GM12878 (cell line): Measurements from ENCODE around the gene ALKBH1. TPM values are rescaled to one million over a fixed set of nuclear protein-coding genes. Genes with fewer than 3 reads are reported as not detected.

Experiments used
- ATAC-seq: fragments of 200-7000 bp; cut with Tn5 transposase; 3 replicates; pipeline ENCODE4 v1.9.1; 2020; ENCODE audit warnings: mild to moderate bottlenecking, moderate library complexity
- BruUV-seq: library from RNA; stranded (reverse); fragments of 400-500 nt; replicated peaks from 2 replicates; lab custom pipeline; 2021; lab: Mats Ljungman, UMichigan
- CTCF ChIA-PET: fragments of 300-600 bp; sonication (Branson Sonifier 250); formaldehyde crosslinking; extraction: SDS; loops from one replicate; lab custom pipeline; 2021; ENCODE audit warnings: inconsistent platforms; lab: Yijun Ruan, JAX
- POLR2A ChIA-PET: fragments of 350-600 bp; formaldehyde crosslinking; extraction: SDS; loops from one replicate; lab custom pipeline; 2021; ENCODE audit warnings: inconsistent platforms; lab: Charles Lee
- RAD21 ChIA-PET: fragments of 300-600 bp; sonication (Branson Sonifier 250); formaldehyde crosslinking; loops from one replicate; lab custom pipeline; 2023; ENCODE audit warnings: antibody characterized with exemption; ENCODE audit not compliant: unreplicated experiment; lab: Charles Lee
- SMC1A ChIA-PET: fragments of 300-600 bp; sonication (Branson Sonifier 250); formaldehyde crosslinking; loops from one replicate; lab custom pipeline; 2023; ENCODE audit not compliant: unreplicated experiment, uncharacterized antibody; lab: Charles Lee
- DNase-seq: peaks from one replicate; pipeline ENCODE4 v3.0.0-alpha.2; 2011; ENCODE audit warnings: low read depth, low spot score
- FAIRE-seq: peaks from 3 replicates; lab custom pipeline; 2011; peaks lifted over from hg19 to GRCh38; lab: Jason Lieb, UNC
- H2AFZ ChIP-seq: 2 replicates; pipeline ENCODE4 v1.6.0; 2011; ENCODE audit warnings: low read depth, low read length, control low read depth; ENCODE audit not compliant: control insufficient read depth
- H3K27ac ChIP-seq: 2 replicates; pipeline ENCODE4 v1.5.1; 2011; ENCODE audit warnings: control low read depth; ENCODE audit not compliant: control insufficient read depth, insufficient read depth
- H3K27me3 ChIP-seq, 2 experiments: replicated peaks in 1 of 2; 2 replicates each; pipeline versions ENCODE4 v1.6.0 to v1.6.1; 2011; ENCODE audit warnings: low read length in 1 of 2; ENCODE audit not compliant: control insufficient read depth in 2 of 2, insufficient read depth in 2 of 2
- H3K36me3 ChIP-seq, 2 experiments: 2 replicates each; pipeline ENCODE4 v1.5.1; 2011; ENCODE audit warnings: low read length in 1 of 2; ENCODE audit not compliant: control insufficient read depth in 2 of 2, insufficient read depth in 2 of 2
- H3K4me1 ChIP-seq: 2 replicates; pipeline ENCODE4 v1.6.1; 2011; ENCODE audit warnings: mild to moderate bottlenecking, low read length, moderate library complexity, mixed read lengths; ENCODE audit not compliant: control insufficient read depth, insufficient read depth
- H3K4me2 ChIP-seq: 2 replicates; pipeline ENCODE4 v1.6.0; 2011; ENCODE audit warnings: control low read depth; ENCODE audit not compliant: control insufficient read depth, insufficient read depth
- H3K4me3 ChIP-seq: fragments of 200-600 bp; sonication (generic); 2 replicates; pipeline ENCODE4 v1.5.1; 2016
- H3K79me2 ChIP-seq: 2 replicates; pipeline ENCODE4 v1.6.0; 2011; ENCODE audit warnings: low read length; ENCODE audit not compliant: control insufficient read depth, insufficient read depth
- H3K9ac ChIP-seq: 2 replicates; pipeline ENCODE4 v1.8.0; 2011; ENCODE audit warnings: low read length, control low read depth, mixed read lengths; ENCODE audit not compliant: control insufficient read depth, insufficient read depth
- H3K9me3 ChIP-seq: replicated peaks from 3 replicates; pipeline ENCODE4 v1.5.1; 2011; ENCODE audit warnings: mild to moderate bottlenecking, low read length; ENCODE audit not compliant: control insufficient read depth, insufficient read depth
- H4K20me1 ChIP-seq: 2 replicates; pipeline ENCODE4 v1.6.0; 2011; ENCODE audit not compliant: control insufficient read depth, insufficient read depth
- BCL11A ChIP-seq: IDR thresholded peaks from 2 replicates; pipeline ENCODE4 v1.6.1; 2011; ENCODE audit warnings: low read depth, low read length
- BHLHE40 ChIP-seq, 2 experiments: fragments of 450-650 bp in 1 of 2; IDR thresholded peaks; 2 replicates each; pipeline ENCODE4 v1.6.1; 2011 to 2017; ENCODE audit warnings: low read depth in 2 of 2, borderline replicate concordance in 1 of 2, improper control_type of control experiment in 1 of 2, low read length in 1 of 2, mild to moderate bottlenecking in 1 of 2
- CBFB ChIP-seq: IDR thresholded peaks from 2 replicates; pipeline ENCODE4 v1.6.1; 2016; ENCODE audit warnings: antibody characterized with exemption, low read depth
- CREM ChIP-seq: IDR thresholded peaks from 2 replicates; pipeline ENCODE4 v1.6.1; 2014; ENCODE audit warnings: antibody characterized with exemption, low read depth
- ETV6 ChIP-seq, 2 experiments: fragments of 450-650 bp in 1 of 2; IDR thresholded peaks in 1 of 2; conservative IDR thresholded peaks in 1 of 2; 2 replicates each; pipeline ENCODE4 v1.6.1; 2014; ENCODE audit warnings: antibody characterized with exemption in 1 of 2, borderline replicate concordance in 1 of 2, low read depth in 1 of 2, mild to moderate bottlenecking in 1 of 2, moderate library complexity in 1 of 2
- GABPA ChIP-seq: IDR thresholded peaks from 2 replicates; pipeline ENCODE4 v1.6.1; 2014; ENCODE audit warnings: antibody characterized with exemption, low read depth, mild to moderate bottlenecking, inconsistent platforms
- GATAD2B ChIP-seq: fragments of 450-650 bp; conservative IDR thresholded peaks from 2 replicates; pipeline ENCODE4 v1.6.1; 2017; ENCODE audit warnings: low read depth, mild to moderate bottlenecking, moderate library complexity
- IKZF1 ChIP-seq: fragments of 450-650 bp; conservative IDR thresholded peaks from 2 replicates; pipeline ENCODE4 v1.6.1; 2017; ENCODE audit warnings: antibody characterized with exemption, mild to moderate bottlenecking
- IRF3 ChIP-seq: fragments of 450-650 bp; IDR thresholded peaks from 2 replicates; pipeline ENCODE4 v1.6.1; 2014; ENCODE audit warnings: mild to moderate bottlenecking
- MEF2A ChIP-seq: IDR thresholded peaks from 2 replicates; pipeline ENCODE4 v1.6.1; 2011; ENCODE audit warnings: low read depth, mild to moderate bottlenecking, low read length, moderate library complexity; ENCODE audit not compliant: insufficient read depth
- MTA3 ChIP-seq: IDR thresholded peaks from 2 replicates; pipeline ENCODE4 v1.6.1; 2012; ENCODE audit warnings: low read length, inconsistent platforms, borderline replicate concordance
- NR2C1 ChIP-seq: fragments of 450-650 bp; IDR thresholded peaks from 2 replicates; pipeline ENCODE4 v1.6.1; 2017; ENCODE audit warnings: antibody characterized with exemption, mild to moderate bottlenecking, moderate library complexity
- POLR2A ChIP-seq: IDR thresholded peaks from 2 replicates; pipeline ENCODE4 v1.6.1; 2011; ENCODE audit warnings: low read depth, mild to moderate bottlenecking, low read length
- SMARCA5 ChIP-seq: fragments of 450-650 bp; IDR thresholded peaks from 2 replicates; pipeline ENCODE4 v1.6.1; 2017; ENCODE audit warnings: mild to moderate bottlenecking
- SMC3 ChIP-seq: IDR thresholded peaks from 2 replicates; pipeline ENCODE4 v1.6.1; 2011; ENCODE audit warnings: low read length, improper control_type of control experiment, borderline replicate concordance
- TARDBP ChIP-seq: IDR thresholded peaks from 2 replicates; pipeline ENCODE4 v1.6.1; 2016; ENCODE audit warnings: borderline replicate concordance
- in situ Hi-C: fragments of 300-500 bp; cut with MboI; formaldehyde crosslinking; loops from 9 replicates; pipeline ENCODE4 v1.14.3; 2018; ENCODE audit warnings: mixed read lengths
- intact Hi-C: fragments of 100-400 bp; cut with micrococcal nuclease; formaldehyde crosslinking; loops from one replicate; pipeline ENCODE4 v1.14.2; 2022; ENCODE audit not compliant: unreplicated experiment
- polyA plus RNA-seq, 11 experiments: library from polyadenylated mRNA; depleted of rRNA in 4 of 11; unstranded in 6 of 11; stranded (reverse) in 5 of 11; fragments of >200 nt; fragmentation: Nextera tagmentation in 4 of 11; fragmentation: Illumina TruSeq in 1 of 11; extraction: Ambion mirVana in 4 of 11; extraction: Trizol in 1 of 11; gene quantifications; 1 replicate in 1 of 11; 2 replicates in 10 of 11; pipeline versions ENCODE4 v1.2.1 to v1.2.3, GENCODE V29; 2011 to 2016; ENCODE audit warnings: inconsistent platforms in 2 of 11, missing spikeins in 2 of 11, low read depth in 1 of 11
- total RNA-seq, 4 experiments: library from RNA; depleted of rRNA in 3 of 4; stranded (reverse); fragments of >200 nt in 3 of 4; fragmentation: Illumina TruSeq in 1 of 4; extraction: Trizol in 1 of 4; gene quantifications; 2 replicates each; pipeline versions ENCODE4 v1.2.1 to v1.2.3, GENCODE V29; 2013 to 2021
- TF ChIP-seq, protein P1 (sequence below): IDR thresholded peaks from 2 replicates; pipeline ENCODE4 v1.6.1; 2012; ENCODE audit warnings: mild to moderate bottlenecking, low read depth, low read length
- TF ChIP-seq, protein P2 (sequence below): fragments of 450-650 bp; IDR thresholded peaks from 2 replicates; pipeline ENCODE4 v1.6.1; 2017; ENCODE audit warnings: mild to moderate bottlenecking

ALKBH1 gene
- total and polyA plus RNA-seq, 10 of the 15 experiments (the other 5 are each of a cell fraction or from before 2014, with no cell fraction given) = 6.5 to 24.1 (median 17.0) TPM

DNA sequence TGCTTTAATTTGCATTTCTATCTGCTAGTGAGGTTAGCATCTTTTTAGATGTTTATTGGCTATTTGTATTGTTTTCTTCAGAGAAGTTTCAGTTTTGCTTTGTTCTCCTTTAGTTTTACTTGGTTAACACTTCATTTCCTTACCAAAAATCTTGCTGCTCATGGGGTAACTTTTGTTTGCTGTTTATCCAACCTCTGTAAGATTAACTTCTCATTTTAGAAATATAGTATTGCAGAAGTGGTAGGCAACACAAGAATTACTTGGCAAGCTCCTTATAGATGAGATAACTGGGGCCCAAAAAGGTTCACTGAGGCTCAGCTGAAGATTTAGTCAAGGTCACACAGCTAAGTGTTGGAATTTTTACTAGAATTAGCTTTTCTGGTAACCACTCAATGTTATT, 40.5 kb downstream of the ALKBH1 start:
- intact Hi-C loops (no loop called here), in situ Hi-C loops (loop anchor here (25.0 kb wide), 1 partner anchor 920 kb away; no protein-coding TSS in a partner anchor)
- ChIA-PET SMC1A (interaction anchor here (0.6 to 0.7 kb wide), 2 partner anchors 26 to 121 kb away, joined by 3 read pairs; no protein-coding TSS in a partner anchor), POLR2A (no interaction called here), CTCF (no interaction called here), RAD21 (no interaction called here)
- H3K27ac ChIP-seq = no peak overlapping the region
- no peak overlapping the region for H3K9ac ChIP-seq
- no peak overlapping the region for H3K4me3 ChIP-seq
- FAIRE-seq = no peak
- H3K36me3 ChIP-seq = no peaks in the 10 kb centered on the region
- no peak for ATAC-seq
- BruUV-seq = no TSS peak
- no peak overlapping the region for H3K4me2 ChIP-seq
- H2AFZ ChIP-seq = no peak overlapping the region
- no peaks in the 10 kb centered on the region for H3K27me3 ChIP-seq
- no peaks in the 10 kb centered on the region for H4K20me1 ChIP-seq
- no peaks in the 10 kb centered on the region for H3K79me2 ChIP-seq
- no peak for DNase-seq
- H3K9me3 ChIP-seq = no peaks in the 10 kb centered on the region
- H3K4me1 ChIP-seq = no peaks in the 10 kb centered on the region
- TF ChIP-seq SMC3 = no peak
- TF ChIP-seq MEF2A = no peak
- TF ChIP-seq BCL11A = no peak
- TF ChIP-seq BHLHE40 (IDR thresholded peaks at IDR 0.05; ENCODE audit: borderline replicate concordance in 1 of 2, low read depth in 2 of 2, low read length in 1 of 2) = no peak
- no peak for TF ChIP-seq POLR2A
- TF ChIP-seq, protein P1, sequence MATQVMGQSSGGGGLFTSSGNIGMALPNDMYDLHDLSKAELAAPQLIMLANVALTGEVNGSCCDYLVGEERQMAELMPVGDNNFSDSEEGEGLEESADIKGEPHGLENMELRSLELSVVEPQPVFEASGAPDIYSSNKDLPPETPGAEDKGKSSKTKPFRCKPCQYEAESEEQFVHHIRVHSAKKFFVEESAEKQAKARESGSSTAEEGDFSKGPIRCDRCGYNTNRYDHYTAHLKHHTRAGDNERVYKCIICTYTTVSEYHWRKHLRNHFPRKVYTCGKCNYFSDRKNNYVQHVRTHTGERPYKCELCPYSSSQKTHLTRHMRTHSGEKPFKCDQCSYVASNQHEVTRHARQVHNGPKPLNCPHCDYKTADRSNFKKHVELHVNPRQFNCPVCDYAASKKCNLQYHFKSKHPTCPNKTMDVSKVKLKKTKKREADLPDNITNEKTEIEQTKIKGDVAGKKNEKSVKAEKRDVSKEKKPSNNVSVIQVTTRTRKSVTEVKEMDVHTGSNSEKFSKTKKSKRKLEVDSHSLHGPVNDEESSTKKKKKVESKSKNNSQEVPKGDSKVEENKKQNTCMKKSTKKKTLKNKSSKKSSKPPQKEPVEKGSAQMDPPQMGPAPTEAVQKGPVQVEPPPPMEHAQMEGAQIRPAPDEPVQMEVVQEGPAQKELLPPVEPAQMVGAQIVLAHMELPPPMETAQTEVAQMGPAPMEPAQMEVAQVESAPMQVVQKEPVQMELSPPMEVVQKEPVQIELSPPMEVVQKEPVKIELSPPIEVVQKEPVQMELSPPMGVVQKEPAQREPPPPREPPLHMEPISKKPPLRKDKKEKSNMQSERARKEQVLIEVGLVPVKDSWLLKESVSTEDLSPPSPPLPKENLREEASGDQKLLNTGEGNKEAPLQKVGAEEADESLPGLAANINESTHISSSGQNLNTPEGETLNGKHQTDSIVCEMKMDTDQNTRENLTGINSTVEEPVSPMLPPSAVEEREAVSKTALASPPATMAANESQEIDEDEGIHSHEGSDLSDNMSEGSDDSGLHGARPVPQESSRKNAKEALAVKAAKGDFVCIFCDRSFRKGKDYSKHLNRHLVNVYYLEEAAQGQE = no peak
- no peak for TF ChIP-seq GATAD2B
- TF ChIP-seq NR2C1 = no peak
- TF ChIP-seq GABPA = no peak
- no peak for TF ChIP-seq CREM
- TF ChIP-seq IKZF1 = no peak
- no peak for TF ChIP-seq MTA3
- TF ChIP-seq CBFB = no peak
- TF ChIP-seq, protein P2, sequence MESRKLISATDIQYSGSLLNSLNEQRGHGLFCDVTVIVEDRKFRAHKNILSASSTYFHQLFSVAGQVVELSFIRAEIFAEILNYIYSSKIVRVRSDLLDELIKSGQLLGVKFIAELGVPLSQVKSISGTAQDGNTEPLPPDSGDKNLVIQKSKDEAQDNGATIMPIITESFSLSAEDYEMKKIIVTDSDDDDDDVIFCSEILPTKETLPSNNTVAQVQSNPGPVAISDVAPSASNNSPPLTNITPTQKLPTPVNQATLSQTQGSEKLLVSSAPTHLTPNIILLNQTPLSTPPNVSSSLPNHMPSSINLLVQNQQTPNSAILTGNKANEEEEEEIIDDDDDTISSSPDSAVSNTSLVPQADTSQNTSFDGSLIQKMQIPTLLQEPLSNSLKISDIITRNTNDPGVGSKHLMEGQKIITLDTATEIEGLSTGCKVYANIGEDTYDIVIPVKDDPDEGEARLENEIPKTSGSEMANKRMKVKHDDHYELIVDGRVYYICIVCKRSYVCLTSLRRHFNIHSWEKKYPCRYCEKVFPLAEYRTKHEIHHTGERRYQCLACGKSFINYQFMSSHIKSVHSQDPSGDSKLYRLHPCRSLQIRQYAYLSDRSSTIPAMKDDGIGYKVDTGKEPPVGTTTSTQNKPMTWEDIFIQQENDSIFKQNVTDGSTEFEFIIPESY = no peak
- no peak for TF ChIP-seq ETV6 (conservative IDR thresholded peaks at IDR 0.05 in 1 of 2, IDR thresholded peaks at IDR 0.05 in 1 of 2; ENCODE audit: borderline replicate concordance in 1 of 2, low read depth in 1 of 2)
- TF ChIP-seq TARDBP = no peak
- no peak for TF ChIP-seq IRF3
- no peak for TF ChIP-seq SMARCA5
